DMS79 treated with DMSO at 0.1 percent for 48 hours (cell line): ENCODE results near the gene LMCD1.

Source experiments
- DNase-seq: peaks from one replicate; lab custom pipeline; 2025; lab: John Stamatoyannopoulos, UW

The LMCD1 gene

DNA sequence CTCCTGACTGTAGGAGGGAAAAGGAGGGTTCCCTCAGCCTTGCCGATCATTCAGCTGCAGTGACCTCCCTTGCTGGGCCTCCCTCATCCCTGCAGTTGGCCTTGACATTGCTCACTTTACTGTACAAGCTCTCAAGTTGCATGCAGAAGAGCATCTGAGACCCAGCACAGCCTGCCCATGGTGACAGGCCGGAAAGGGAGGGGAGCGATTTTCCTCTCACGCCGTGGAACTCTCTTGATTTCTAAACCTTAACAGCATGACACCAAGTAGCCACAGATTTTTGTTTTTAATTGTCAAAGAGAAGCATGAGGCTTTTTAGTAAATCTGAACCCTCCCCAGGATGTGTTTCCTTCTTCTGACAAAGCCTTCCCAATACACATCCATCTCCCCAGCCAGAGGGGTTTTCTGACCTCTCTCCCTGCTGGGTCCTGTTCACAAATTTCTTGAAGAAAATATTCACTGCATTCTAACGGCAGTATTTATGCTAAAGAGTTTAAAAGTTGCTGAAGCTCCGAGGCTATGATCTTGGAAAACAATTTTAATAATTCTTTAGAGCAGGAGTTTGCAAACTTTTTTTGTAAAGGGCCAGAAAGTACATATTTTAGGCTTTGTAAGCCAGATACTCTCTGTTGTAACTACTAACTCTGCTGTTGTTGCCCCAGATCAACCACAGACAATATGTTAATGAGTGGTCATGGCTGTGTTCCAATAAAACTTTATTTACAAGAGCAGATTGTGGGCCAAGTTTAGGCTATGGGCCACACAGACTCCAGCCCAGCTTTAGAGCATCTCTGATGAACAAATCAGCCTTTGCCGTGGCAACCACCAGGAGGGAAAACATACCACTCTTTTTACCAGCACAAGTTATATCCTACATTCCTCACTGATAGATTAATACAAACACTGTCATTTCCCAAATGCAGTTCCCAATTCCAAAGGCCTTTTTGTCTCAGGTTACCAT, 34.8 kb downstream of the LMCD1 start:
- DNase-seq: no peak

DNA sequence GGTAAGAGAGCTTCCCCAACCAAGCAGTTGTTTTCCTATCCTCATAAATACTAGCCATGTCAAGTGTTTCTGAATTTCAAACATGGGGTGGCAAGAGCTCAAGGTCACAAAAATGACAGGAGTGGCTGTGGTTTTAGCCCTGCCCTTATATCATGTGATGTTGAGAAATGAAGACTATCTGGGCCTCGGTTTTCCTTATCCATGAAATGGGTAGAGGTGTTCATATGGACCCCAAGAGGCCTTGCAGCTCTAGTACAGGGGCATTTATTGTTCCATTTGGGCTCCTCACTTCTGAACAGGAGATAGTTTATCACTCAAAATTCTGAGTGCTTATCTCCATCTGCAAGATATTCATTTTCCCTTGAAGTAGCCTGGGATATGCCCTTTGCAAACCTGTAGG, 35.8 kb downstream of the LMCD1 start:
- DNase-seq: no peak

DNA sequence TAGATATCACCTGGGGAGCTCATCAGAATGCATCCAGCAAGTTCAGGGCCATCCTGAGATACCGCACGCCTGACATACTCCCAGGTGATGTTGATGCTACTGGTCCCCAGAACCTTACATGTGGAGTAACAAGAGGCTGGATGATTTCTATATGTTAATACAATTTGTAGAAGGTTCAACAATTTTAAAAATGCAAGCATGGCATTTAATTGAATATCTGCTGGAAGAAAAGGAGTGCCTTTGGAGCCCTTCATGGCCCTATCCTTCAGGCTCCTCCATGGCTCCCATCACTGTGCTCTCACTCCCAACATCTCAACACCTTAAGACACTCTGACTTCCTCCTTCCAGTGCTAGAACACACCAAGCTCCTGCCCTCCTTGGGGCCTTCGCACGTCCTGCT, 36.6 kb downstream of the LMCD1 start:
- DNase-seq: no peak

DNA sequence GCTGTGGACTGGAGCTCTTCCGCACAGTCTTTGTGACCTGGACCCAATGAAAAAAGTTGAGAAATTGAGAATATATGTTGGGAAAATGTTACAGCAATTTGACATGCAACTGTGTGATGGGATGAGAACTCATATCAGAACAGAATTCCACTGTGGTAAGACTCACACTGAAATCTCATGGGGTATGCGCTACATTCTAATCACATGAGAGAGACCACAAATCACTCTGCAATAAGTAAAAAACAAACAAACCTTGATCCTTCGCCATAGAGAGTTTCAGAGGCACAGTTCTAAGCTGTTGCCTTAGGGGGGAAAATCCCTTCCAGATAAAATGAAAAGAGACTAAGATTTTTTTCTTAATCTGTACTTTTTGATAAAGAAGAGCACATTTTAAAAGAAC, 37.3 kb downstream of the LMCD1 start:
- no peak for DNase-seq

DNA sequence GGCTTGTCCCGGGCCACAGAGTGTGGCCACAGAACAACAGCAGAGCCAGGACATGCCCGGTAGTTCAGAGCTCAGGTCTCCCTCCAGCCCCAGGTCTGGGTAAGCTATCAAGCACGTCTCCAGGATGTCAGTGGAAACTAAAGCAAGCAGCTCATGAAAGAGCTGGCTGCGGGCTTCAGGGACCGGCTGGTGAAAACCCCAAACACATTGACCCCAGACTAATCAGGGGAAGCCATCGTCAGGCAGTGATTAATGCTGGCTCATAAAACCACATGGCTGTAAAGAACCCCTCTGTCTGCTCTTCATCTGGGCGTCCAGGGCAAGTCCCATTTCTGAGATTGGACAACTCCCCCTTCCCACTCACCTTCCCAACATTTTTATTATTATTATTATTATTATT, 37.8 kb downstream of the LMCD1 start:
- DNase-seq: no peak

DNA sequence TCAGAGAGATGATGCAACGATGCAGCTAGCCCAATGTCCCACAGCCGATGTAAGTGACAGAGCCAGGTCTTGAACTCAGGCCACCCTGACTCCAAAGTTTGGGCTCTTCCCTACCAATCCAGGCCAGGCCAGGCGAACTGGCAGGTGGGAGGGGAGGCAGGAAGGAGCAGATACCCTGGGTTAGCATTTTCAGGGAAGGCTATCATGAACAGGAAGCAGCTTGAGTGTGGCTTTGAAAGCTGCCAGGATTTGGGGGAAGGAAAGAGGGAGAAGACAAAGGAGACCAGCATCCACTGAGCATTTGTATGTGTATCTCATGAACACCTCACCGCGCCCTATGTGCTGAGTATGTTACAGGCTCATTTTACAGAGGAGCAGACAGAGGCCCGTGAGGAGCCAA, 38.8 kb downstream of the LMCD1 start:
- no peak for DNase-seq

DNA sequence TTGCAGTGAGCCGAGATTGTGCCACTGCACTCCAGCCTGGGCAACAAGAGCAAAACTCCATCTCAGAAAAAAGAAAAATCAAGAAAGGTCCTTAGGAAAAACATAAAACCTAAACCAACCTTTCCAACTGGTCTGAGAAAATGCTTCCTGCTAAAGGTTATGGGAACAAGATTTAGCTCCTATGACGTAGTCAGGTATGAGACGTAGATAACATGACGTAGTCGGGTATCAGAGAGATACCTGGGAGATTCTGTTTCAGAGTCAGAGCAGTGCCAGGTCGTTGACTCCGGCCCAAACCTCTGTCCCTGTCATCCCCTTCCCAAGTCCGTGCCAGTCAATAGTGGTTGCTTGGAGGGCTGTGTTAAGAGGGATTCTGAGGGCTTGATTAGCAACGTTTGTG, 39.9 kb downstream of the LMCD1 start:
- no peak for DNase-seq

DNA sequence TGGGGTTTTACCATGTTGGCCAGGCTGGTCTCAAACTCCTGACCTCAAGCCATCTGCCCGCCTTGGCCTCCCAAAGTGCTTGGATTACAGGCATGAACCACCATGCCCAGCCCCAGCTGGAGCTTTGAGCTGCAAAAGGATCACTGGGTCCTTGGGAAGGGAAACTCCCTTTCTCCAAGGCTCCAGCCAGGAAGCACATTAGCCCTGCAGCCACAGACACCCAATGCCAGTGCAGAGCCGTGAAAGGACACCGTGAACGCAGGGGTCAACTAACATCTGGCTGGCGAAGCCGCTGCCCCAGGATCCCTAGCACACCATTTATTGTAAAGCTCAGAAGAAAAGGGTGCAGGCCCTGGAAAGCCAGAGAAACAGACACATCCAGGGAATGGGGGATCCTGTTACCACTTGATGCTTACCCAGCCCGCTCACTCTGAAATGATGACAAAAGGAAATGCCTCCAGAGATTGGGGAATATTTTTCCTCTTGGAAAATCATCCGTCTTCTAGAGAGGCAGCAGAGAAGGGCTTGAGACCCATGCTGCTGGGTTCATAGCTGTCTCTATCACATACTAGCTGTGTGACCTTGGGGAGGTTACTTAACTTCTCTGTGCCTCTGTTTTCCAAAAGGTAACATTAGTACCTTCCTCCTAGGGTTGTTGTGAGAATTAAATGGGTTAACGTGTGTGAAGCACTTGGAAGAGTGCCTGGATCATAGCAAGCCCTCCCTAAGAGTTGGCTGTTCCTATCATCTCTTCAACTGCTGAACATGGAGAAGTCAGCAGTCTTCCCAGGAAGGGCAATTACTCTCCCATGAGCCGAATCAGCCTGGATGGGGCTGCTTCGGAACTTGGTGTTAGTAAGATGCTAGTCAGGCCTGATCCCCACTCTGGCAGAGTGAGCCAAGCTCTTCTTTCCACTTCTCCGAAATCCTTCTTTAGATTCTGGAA, 40.8 kb downstream of the LMCD1 start:
- DNase-seq: no peak

DNA sequence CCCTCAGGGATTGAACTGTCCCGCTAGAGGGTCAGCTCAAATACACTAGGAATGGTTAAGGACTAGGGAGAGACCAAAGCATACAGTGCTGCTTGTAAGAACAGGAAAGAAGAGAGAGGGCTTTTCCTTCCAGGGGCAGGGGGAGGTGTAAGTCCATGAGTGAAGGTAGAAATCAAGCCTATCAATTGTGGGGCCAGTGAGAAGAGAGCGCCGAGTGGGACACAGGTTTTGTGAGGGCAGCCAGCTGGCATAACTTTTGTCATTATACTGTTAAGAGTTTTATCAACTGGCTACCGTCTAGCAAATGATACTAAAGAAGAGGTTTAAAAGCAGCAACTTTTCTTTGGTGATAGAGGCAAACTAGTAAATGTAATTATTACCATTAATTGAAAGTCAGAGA, 45.0 kb downstream of the LMCD1 start:
- no peak for DNase-seq

DNA sequence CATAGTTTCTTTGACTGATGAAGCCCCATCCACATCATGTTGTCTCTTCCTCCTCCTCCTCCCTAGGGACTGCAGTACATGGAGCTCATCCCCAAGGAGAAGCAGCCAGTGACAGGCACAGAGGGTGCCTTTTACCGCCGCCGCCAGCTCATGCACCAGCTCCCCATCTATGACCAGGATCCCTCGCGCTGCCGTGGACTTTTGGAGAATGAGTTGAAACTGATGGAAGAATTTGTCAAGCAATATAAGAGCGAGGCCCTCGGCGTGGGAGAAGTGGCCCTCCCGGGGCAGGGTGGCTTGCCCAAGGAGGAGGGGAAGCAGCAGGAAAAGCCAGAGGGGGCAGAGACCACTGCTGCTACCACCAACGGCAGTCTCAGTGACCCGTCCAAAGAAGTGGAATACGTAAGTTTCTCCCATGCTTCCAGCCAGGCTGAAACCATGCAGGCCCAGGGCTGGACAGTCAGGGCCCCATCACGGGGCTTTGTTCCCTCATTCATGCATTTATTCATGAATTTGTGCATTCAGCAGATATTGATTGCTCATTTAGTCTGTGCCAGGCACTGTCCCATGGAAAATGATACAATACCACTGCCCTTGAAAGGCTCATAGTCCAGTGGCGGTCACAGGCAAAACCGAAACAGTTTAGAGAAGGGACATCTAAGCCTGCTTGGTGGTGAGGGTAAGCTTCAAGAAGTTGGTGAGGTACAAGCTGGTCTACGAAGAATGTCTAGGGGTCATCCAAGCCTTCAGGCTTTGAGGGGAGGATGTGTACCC, 47.1 kb downstream of the LMCD1 start:
- no peak for DNase-seq

DNA sequence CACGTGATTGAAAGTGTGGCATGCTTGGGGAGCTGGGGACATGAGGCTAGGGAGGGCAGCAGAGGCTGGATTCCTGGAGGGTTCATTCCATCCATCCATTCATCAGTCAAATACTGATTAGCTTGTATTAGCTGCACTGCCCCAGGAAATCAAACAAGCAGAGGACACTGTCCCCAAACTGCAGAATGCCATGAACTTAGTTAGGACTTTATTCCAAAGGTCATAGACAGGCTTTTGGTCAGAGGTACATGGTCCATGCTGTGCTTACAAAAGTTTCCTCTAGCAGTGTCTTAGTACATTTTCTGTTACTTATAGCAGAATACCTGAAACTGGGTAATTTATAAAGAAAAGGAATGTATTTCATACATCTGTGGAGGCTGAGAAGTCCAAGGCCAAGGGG, 47.7 kb downstream of the LMCD1 start:
- DNase-seq: no peak

DNA sequence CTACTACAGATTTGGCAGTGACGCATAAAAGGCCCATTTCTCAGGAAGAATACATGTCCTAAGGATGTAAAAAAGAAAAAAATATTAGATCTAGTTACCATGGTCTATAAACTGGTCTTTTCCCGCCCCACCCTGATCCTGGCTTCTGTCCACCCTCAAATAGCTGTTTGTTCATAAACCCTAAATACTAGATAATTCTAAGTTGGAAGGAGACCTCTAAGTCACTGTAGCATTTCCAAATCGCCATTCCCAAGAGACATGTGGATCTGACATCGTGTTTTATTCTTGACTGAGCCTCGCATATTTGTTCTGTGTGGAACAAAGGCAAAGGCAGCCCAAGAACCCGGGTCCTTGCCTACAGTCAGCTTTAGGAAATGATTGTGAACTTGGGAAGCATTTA, 49.0 kb downstream of the LMCD1 start:
- DNase-seq: no peak

DNA sequence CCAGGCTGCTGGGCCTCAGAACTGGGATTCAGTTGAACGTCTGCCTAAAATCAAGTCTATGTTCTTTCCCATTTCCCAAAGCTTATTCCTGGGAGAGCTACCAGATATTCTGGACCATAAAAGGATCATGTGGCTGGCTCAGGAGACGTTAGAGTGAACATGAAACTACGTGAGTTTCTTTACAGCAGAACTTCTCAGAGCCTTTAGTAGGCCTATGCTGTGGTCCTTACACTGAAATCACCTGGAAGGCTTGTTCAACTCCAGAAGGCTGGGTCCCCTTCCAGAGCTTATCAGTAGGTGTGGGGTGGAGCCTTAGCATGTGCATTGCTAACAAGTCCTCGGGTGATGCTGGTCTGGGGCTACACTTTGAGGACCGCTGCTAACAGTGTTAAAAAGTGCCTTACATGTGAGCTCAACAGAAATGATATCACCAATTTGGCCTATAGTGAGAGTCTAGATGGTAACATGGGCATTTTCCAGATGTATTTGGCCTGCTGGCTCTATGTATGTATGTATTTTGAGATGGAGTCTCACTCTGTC, 50.7 kb downstream of the LMCD1 start:
- DNase-seq: no peak

DNA sequence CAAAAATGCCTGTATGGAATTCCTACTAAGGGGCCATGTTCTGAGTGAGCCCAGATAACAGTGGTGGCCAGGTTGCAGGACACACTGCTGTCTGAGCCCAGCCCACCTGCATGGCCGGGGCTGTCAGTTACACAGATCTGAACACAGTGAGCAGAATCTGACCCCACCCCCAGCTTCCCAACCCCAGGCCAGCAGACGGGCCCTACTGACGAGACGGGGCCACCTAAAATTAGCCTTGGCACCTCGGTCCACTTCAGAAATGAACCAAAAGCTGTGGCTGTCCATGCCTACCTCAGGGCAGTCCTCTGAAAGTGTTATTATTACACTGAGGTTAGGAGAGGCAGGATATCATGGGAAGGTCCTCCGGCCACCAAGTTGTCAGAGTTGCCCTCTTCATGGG, 51.8 kb downstream of the LMCD1 start:
- DNase-seq: no peak

DNA sequence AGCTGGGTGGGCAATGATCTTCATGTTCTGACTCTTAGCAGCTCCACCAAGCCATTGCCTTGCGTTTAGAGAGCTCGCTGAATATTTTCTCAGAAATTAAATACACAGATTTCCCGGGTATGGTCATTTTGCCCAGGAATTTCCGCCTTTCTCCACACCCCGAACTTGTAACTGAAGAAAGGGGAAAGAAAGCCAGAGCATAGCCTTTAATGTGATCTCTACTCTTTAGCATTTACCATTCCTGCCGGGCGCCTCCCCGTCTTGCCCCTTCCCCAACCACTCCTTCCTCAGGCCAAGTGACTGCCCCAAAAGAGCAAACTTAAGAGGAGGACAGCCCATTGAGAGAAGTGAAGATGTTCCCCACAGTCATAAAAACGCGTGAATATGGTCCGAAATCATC, 53.1 kb downstream of the LMCD1 start:
- no peak for DNase-seq

DNA sequence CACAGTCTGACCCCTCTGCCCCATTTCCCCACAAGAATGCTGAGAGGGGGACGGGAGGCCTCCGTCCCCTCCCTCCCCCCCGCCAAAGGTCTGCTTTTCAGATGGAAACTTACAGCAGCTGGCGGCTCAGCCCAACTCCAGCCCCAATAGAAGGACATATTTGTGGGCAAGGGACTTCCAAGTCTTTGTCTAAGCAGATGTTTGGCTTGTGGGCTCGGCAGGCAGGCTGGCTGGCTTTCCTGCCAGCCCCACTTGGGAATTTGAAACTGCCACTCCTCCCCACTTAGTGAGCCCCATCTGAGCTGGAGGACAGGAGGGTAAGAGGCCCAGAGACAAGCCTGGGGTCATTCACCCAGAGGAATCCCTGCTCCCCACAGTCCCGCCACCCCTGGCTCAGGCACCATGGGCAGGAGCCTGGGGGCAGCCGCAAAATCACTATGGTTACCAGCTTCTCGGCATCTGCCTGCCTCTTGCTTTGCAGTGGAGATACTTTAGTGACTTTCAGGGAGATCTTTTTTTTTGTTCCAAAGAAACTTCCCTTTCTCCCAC, 53.6 kb downstream of the LMCD1 start:
- peak; percentile 42 for DNase-seq

DNA sequence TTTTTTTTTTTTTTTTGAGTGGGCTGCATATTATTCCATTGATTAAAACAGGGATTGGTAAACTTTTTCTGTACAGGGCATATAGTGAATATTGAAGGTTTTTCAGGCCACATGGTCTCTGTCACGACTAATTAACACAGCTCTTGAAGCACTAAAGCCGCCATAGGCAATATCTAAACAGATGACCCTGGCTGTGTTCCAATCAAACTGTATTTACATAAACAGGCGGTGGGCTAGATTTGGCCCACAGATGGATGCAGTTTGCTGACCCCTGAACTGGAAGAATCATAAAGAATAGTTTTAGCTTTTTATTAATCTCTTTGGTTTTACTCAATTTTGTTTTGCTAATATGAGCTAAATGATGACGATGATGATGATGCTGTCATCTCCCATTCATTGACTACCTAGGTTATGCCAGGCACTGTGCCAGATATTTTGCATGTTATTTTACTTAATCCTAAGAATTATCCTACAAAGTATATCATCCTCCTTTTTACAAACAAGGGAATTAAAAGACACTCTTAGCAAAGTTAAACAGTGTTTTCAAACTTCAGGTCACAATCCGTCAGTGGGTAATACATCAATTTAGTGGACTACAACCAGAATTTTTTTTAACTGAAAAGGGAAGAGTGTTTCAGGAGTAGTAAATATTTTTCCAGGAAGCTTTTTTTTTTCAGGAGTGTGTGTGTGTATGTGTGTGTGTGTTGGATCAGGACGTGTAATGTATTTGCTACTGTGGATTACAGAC, 54.3 kb downstream of the LMCD1 start:
- peak; percentile 24 for DNase-seq

DNA sequence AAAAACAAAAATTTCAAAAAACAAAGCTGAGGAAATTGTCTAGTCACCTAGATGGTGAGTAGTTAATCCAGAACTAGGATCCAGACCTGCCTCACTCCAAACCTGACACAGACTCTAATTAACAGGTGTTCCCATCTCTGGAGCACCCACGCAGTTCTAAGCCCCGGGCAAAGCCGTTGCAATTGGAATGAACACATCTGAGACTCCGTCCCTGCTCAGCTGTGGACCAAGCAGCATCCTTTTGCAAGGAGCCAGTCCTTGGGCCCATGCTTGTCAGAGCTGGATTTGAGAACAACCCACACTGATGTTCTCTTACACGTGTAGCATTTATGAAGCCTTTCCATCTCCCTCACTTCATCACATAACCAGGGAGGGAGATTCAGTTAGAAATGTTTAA, 54.8 kb downstream of the LMCD1 start:
- no peak for DNase-seq

DNA sequence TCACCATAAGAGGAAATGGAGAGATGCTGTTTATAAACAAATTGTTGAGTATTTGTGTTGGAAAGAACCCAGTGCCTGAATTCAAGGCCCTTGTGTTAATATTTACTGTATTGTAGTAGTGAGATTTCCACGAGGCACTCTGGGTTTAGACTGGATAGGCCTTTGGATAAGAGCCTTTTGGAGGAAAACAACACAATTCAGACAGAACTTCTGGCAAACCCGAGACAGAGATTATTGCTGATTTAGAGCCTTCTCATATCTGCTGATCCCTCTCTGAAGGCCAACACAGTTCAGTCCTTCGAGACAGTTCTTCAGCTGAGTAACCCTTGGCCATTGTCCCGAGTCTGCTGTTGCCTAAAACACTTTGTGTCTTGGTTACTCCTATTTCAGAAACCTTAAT, 55.7 kb downstream of the LMCD1 start:
- no peak for DNase-seq

DNA sequence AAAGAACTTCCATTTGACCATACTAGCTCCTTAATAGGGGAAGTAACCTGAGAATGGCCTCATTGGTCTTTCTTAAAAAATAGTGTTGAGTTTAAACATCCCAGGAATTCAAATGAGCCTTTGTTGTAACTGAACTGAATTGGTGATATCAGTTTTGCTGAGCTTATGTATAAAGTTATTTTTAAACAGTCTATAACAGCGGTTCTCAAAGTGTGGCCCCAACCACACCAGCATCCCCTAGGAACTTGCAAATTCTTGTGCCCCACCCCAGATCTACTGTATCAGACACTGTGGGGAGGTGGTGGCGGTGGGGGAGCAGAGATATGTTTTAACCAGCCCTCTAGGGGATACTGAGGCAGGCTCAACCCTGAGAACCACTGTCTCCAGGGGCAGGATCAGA, 57.0 kb downstream of the LMCD1 start:
- no peak for DNase-seq

DNA sequence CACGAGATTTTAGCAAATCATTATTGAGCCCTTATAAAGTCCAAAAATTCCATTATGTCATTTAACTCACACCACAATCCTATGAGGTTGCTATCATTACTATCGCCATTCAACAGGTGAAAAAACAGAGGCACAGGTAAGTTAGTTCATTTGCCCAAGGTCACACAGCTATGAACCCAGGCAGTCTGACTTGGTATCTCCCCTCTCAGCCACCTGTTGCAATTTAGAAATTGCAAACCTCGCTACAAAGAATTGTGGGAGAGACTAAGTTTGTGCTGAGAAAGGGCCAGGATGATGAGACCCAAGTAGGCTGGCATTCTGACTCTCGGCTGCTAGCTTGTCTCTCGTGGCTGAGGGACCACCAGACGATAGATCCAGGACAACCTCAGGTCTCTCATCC, 57.7 kb downstream of the LMCD1 start:
- DNase-seq: no peak
